Measurements from ENCODE around the gene SMC1A. TPM values are rescaled to one million over a fixed set of nuclear protein-coding genes. Genes with fewer than 3 reads are reported as not detected.

The SMC1A gene
- polyA plus RNA-seq, 2 donors: 9.0 to 13.1 TPM

- Histone ChIP-seq H3K36me3 (ENCODE audit: control insufficient read depth in 2 of 2, insufficient read depth in 2 of 2, low read length in 1 of 2) (no peaks in the 10 kb centered on the region), H3K27ac (ENCODE audit: low read depth in 2 of 2, low read length in 1 of 2) (peak overlapping the region; percentile 96 to 97), H3K9me3 (ENCODE audit: control insufficient read depth in 2 of 2, insufficient read depth in 1 of 2, low read depth in 1 of 2, low read length in 1 of 2) (no peaks in the 10 kb centered on the region), H3K4me1 (ENCODE audit: control insufficient read depth in 2 of 2, insufficient read depth in 2 of 2, low read length in 1 of 2) (no peaks in the 10 kb centered on the region), H3K27me3 (ENCODE audit: control insufficient read depth in 1 of 2, insufficient read depth in 2 of 2, low read length in 2 of 2) (peaks cover 0 to 2% of the 10 kb centered on the region in 2 donors), H3K4me3 (ENCODE audit: low read depth in 1 of 2, low read length in 2 of 2) (peak overlapping the region; percentile 37 to 46)
- 7 to 14% methylated on average over 43 to 44 of the region's 44 CpGs for WGBS, 2 donors
Observed at GRCh38 chrX:53441531-53442321, 19.3 kb upstream of the SMC1A start.

GRCh38 chrX:53440621-53441517 lies 18.4 kb upstream of the SMC1A start:
- H3K4me1 ChIP-seq (ENCODE audit: control insufficient read depth in 2 of 2, insufficient read depth in 2 of 2, low read length in 1 of 2): no peaks in the 10 kb centered on the region
- H3K27ac ChIP-seq (ENCODE audit: low read depth in 2 of 2, low read length in 1 of 2): peak overlapping the region; percentile 96 to 97
- no peaks in the 10 kb centered on the region for H3K9me3 ChIP-seq (ENCODE audit: control insufficient read depth in 2 of 2, insufficient read depth in 1 of 2, low read depth in 1 of 2, low read length in 1 of 2)
- peak overlapping the region; percentile 37 to 46 for H3K4me3 ChIP-seq (ENCODE audit: low read depth in 1 of 2, low read length in 2 of 2)
- 9 to 18% methylated on average over 39 of the region's 39 CpGs for WGBS, 2 donors
- no peaks in the 10 kb centered on the region for H3K36me3 ChIP-seq (ENCODE audit: control insufficient read depth in 2 of 2, insufficient read depth in 2 of 2, low read length in 1 of 2)
- H3K27me3 ChIP-seq (ENCODE audit: control insufficient read depth in 1 of 2, insufficient read depth in 2 of 2, low read length in 2 of 2): no peaks in the 10 kb centered on the region

- H3K4me3 ChIP-seq (ENCODE audit: low read depth in 1 of 2, low read length in 2 of 2): peak overlapping the region; percentile 37 to 42
- H3K27me3 ChIP-seq (ENCODE audit: control insufficient read depth in 1 of 2, insufficient read depth in 2 of 2, low read length in 2 of 2): no peaks in the 10 kb centered on the region
Observed at GRCh38 chrX:53440101-53440500, 17.6 kb upstream of the SMC1A start.

GRCh38 chrX:53438832-53439230 lies 16.4 kb upstream of the SMC1A start:
- WGBS, 2 donors: 38 to 58% methylated on average over 1 of the region's 1 CpG
- H3K4me3 ChIP-seq (ENCODE audit: low read depth in 1 of 2, low read length in 2 of 2): no peak overlapping the region
- no peak overlapping the region for H3K27ac ChIP-seq (ENCODE audit: low read depth in 2 of 2, low read length in 1 of 2)
- no peaks in the 10 kb centered on the region for H3K9me3 ChIP-seq (ENCODE audit: control insufficient read depth in 2 of 2, insufficient read depth in 1 of 2, low read depth in 1 of 2, low read length in 1 of 2)
- no peaks in the 10 kb centered on the region for H3K27me3 ChIP-seq (ENCODE audit: control insufficient read depth in 1 of 2, insufficient read depth in 2 of 2, low read length in 2 of 2)
- H3K36me3 ChIP-seq (ENCODE audit: control insufficient read depth in 2 of 2, insufficient read depth in 2 of 2, low read length in 1 of 2): no peaks in the 10 kb centered on the region
- no peaks in the 10 kb centered on the region for H3K4me1 ChIP-seq (ENCODE audit: control insufficient read depth in 2 of 2, insufficient read depth in 2 of 2, low read length in 1 of 2)

More at GRCh38 chrX:53440101-53440500, 17.6 kb upstream of the SMC1A start:
- H3K36me3 ChIP-seq (ENCODE audit: control insufficient read depth in 2 of 2, insufficient read depth in 2 of 2, low read length in 1 of 2): no peaks in the 10 kb centered on the region
- no peaks in the 10 kb centered on the region for H3K9me3 ChIP-seq (ENCODE audit: control insufficient read depth in 2 of 2, insufficient read depth in 1 of 2, low read depth in 1 of 2, low read length in 1 of 2)
- 40 to 54% methylated on average over 5 of the region's 5 CpGs for WGBS, 2 donors
- H3K27ac ChIP-seq (ENCODE audit: low read depth in 2 of 2, low read length in 1 of 2): peak overlapping the region; percentile 96 to 97
- H3K4me1 ChIP-seq (ENCODE audit: control insufficient read depth in 2 of 2, insufficient read depth in 2 of 2, low read length in 1 of 2): no peaks in the 10 kb centered on the region

GRCh38 chrX:53438174-53438831 lies 15.8 kb upstream of the SMC1A start:
- WGBS, 2 donors: 45 to 52% methylated on average over 5 of the region's 5 CpGs
- Histone ChIP-seq H3K36me3 (ENCODE audit: control insufficient read depth in 2 of 2, insufficient read depth in 2 of 2, low read length in 1 of 2) (no peaks in the 10 kb centered on the region), H3K4me1 (ENCODE audit: control insufficient read depth in 2 of 2, insufficient read depth in 2 of 2, low read length in 1 of 2) (no peaks in the 10 kb centered on the region), H3K27me3 (ENCODE audit: control insufficient read depth in 1 of 2, insufficient read depth in 2 of 2, low read length in 2 of 2) (no peaks in the 10 kb centered on the region), H3K4me3 (ENCODE audit: low read depth in 1 of 2, low read length in 2 of 2) (no peak overlapping the region), H3K9me3 (ENCODE audit: control insufficient read depth in 2 of 2, insufficient read depth in 1 of 2, low read depth in 1 of 2, low read length in 1 of 2) (no peaks in the 10 kb centered on the region), H3K27ac (ENCODE audit: low read depth in 2 of 2, low read length in 1 of 2) (no peak overlapping the region)

GRCh38 chrX:53437206-53437605 lies 14.8 kb upstream of the SMC1A start:
- 75 to 87% methylated on average over 2 of the region's 2 CpGs for WGBS, 2 donors
- H3K27ac ChIP-seq (ENCODE audit: low read depth in 2 of 2, low read length in 1 of 2): no peak overlapping the region
- no peaks in the 10 kb centered on the region for H3K36me3 ChIP-seq (ENCODE audit: control insufficient read depth in 2 of 2, insufficient read depth in 2 of 2, low read length in 1 of 2)
- no peaks in the 10 kb centered on the region for H3K9me3 ChIP-seq (ENCODE audit: control insufficient read depth in 2 of 2, insufficient read depth in 1 of 2, low read depth in 1 of 2, low read length in 1 of 2)
- H3K27me3 ChIP-seq (ENCODE audit: control insufficient read depth in 1 of 2, insufficient read depth in 2 of 2, low read length in 2 of 2): no peaks in the 10 kb centered on the region
- H3K4me1 ChIP-seq (ENCODE audit: control insufficient read depth in 2 of 2, insufficient read depth in 2 of 2, low read length in 1 of 2): no peaks in the 10 kb centered on the region
- no peak overlapping the region for H3K4me3 ChIP-seq (ENCODE audit: low read depth in 1 of 2, low read length in 2 of 2)

GRCh38 chrX:53435997-53436396 lies 13.5 kb upstream of the SMC1A start:
- Histone ChIP-seq H3K4me3 (ENCODE audit: low read depth in 1 of 2, low read length in 2 of 2) (no peak overlapping the region), H3K27ac (ENCODE audit: low read depth in 2 of 2, low read length in 1 of 2) (no peak overlapping the region), H3K36me3 (ENCODE audit: control insufficient read depth in 2 of 2, insufficient read depth in 2 of 2, low read length in 1 of 2) (peaks cover 3 to 9% of the 10 kb centered on the region in 2 donors), H3K4me1 (ENCODE audit: control insufficient read depth in 2 of 2, insufficient read depth in 2 of 2, low read length in 1 of 2) (no peaks in the 10 kb centered on the region), H3K27me3 (ENCODE audit: control insufficient read depth in 1 of 2, insufficient read depth in 2 of 2, low read length in 2 of 2) (no peaks in the 10 kb centered on the region), H3K9me3 (ENCODE audit: control insufficient read depth in 2 of 2, insufficient read depth in 1 of 2, low read depth in 1 of 2, low read length in 1 of 2) (no peaks in the 10 kb centered on the region)
- 0 to 5% methylated on average over 4 of the region's 4 CpGs for WGBS, 2 donors

GRCh38 chrX:53433651-53434639 lies 11.5 kb upstream of the SMC1A start, which contains the start of gene HSD17B10:
Gene HSD17B10 (minus strand): TSS chrX:53434370. CDS start chrX:53434345, 25 bp downstream.
- Histone ChIP-seq H3K27me3 (ENCODE audit: control insufficient read depth in 1 of 2, insufficient read depth in 2 of 2, low read length in 2 of 2) (no peaks in the 10 kb centered on the region), H3K4me3 (ENCODE audit: low read depth in 1 of 2, low read length in 2 of 2) (peak within 1 kb of the TSS; percentile 61 to 79), H3K27ac (ENCODE audit: low read depth in 2 of 2, low read length in 1 of 2) (peak within 1 kb of the TSS; percentile 73 to 82)

More at GRCh38 chrX:53433651-53434639, 11.5 kb upstream of the SMC1A start, which contains the start of gene HSD17B10:
- Histone ChIP-seq H3K4me1 (ENCODE audit: control insufficient read depth in 2 of 2, insufficient read depth in 2 of 2, low read length in 1 of 2) (no peaks in the 10 kb centered on the region), H3K9me3 (ENCODE audit: control insufficient read depth in 2 of 2, insufficient read depth in 1 of 2, low read depth in 1 of 2, low read length in 1 of 2) (no peaks in the 10 kb centered on the region), H3K36me3 (ENCODE audit: control insufficient read depth in 2 of 2, insufficient read depth in 2 of 2, low read length in 1 of 2) (peaks cover 3 to 9% of the 10 kb centered on the region in 2 donors)
- WGBS, 2 donors: 4 to 23% methylated on average over 57 to 61 of the region's 61 CpGs

Measured in esophagus (tissue), 2 donors.